Bronchial epithelial cell (primary cell): ENCODE measurements around the gene DNHD1. TPM values are rescaled to one million over a fixed set of nuclear protein-coding genes. Genes with fewer than 3 reads are reported as not detected.

Experiments used
- DNase-seq: peaks from one replicate; pipeline ENCODE4 v3.0.0-alpha.2; 2010; ENCODE audit warnings: low read depth
- FAIRE-seq: peaks from 2 replicates; lab custom pipeline; 2011; peaks lifted over from hg19 to GRCh38; lab: Jason Lieb, UNC
- H3K27me3 ChIP-seq: 2 replicates; pipeline ENCODE4 v1.5.1; 2011; ENCODE audit warnings: low read length; ENCODE audit not compliant: control insufficient read depth, insufficient read depth
- H3K36me3 ChIP-seq: 2 replicates; pipeline ENCODE4 v1.5.1; 2011; ENCODE audit warnings: low read length; ENCODE audit not compliant: control insufficient read depth, insufficient read depth
- H3K4me3 ChIP-seq: 2 replicates; pipeline ENCODE4 v1.5.1; 2011; ENCODE audit warnings: mild to moderate bottlenecking, low read depth, low read length, control low read depth
- CTCF ChIP-seq: IDR thresholded peaks from 2 replicates; pipeline ENCODE4 v1.5.1; 2011; ENCODE audit warnings: mild to moderate bottlenecking, moderate library complexity, low read length, control low read depth, inconsistent platforms; ENCODE audit not compliant: insufficient read depth, severe bottlenecking
- total RNA-seq: library from RNA; depleted of rRNA; stranded (reverse); fragments of >200 nt; gene quantifications from 2 replicates; pipeline ENCODE4 v1.2.1, GENCODE V29; 2014

DNHD1 gene
- total RNA-seq, 1 donor from 2014 or later, result 4.5 TPM

- no peak overlapping the region for H3K4me3 ChIP-seq
- no peaks in the 10 kb centered on the region for H3K27me3 ChIP-seq
- DNase-seq, result no peak
- no peaks in the 10 kb centered on the region for H3K36me3 ChIP-seq
- FAIRE-seq, result no peak
- no peak for TF ChIP-seq CTCF
Observed at GRCh38 chr11:6541356-6541755, 44.3 kb downstream of the DNHD1 start.

GRCh38 chr11:6542727-6543126 lies 45.6 kb downstream of the DNHD1 start:
- FAIRE-seq (no peak), DNase-seq (no peak)
- TF ChIP-seq CTCF, result no peak
- Histone ChIP-seq H3K4me3 (no peak overlapping the region), H3K27me3 (no peaks in the 10 kb centered on the region), H3K36me3 (peaks cover 2% of the 10 kb centered on the region)

GRCh38 chr11:6544921-6545850 lies 48.1 kb downstream of the DNHD1 start:
- FAIRE-seq, result peak; percentile 50
- TF ChIP-seq CTCF, result no peak
- no peak overlapping the region for H3K4me3 ChIP-seq
- DNase-seq, result no peak
- no peaks in the 10 kb centered on the region for H3K27me3 ChIP-seq
- H3K36me3 ChIP-seq, result peaks cover 2% of the 10 kb centered on the region

GRCh38 chr11:6545917-6546605 lies 49.0 kb downstream of the DNHD1 start:
- TF ChIP-seq CTCF, result no peak
- Histone ChIP-seq H3K4me3 (no peak overlapping the region), H3K36me3 (peaks cover 2% of the 10 kb centered on the region), H3K27me3 (no peaks in the 10 kb centered on the region)
- DNase-seq, result no peak
- no peak for FAIRE-seq

- TF ChIP-seq CTCF, result no peak
- Histone ChIP-seq H3K27me3 (no peaks in the 10 kb centered on the region), H3K36me3 (peaks cover 2% of the 10 kb centered on the region), H3K4me3 (no peak overlapping the region)
- FAIRE-seq (no peak), DNase-seq (no peak)
Observed at GRCh38 chr11:6546735-6547134, 49.7 kb downstream of the DNHD1 start.
